Neural crest cell (in vitro differentiated cells): ENCODE results near the gene ZBTB8A. TPM values are rescaled to one million over a fixed set of nuclear protein-coding genes. Genes with fewer than 3 reads are reported as not detected.

ENCODE experiments used
- DNase-seq: peaks from one replicate; pipeline ENCODE4 v3.0.0; 2021; ENCODE audit warnings: low read depth, mixed read lengths, low spot score
- H3K27ac Mint-ChIP-seq: one replicate; pipeline ENCODE4 v1.8.0; 2021; ENCODE audit warnings: mild to moderate bottlenecking, mixed read lengths; ENCODE audit not compliant: unreplicated experiment
- H3K27me3 Mint-ChIP-seq: 2 replicates; pipeline ENCODE4 v1.8.0; 2021; ENCODE audit warnings: low read depth, mild to moderate bottlenecking, mixed read lengths
- H3K36me3 Mint-ChIP-seq: 2 replicates; pipeline ENCODE4 v1.8.0; 2021; ENCODE audit warnings: low read depth, mild to moderate bottlenecking, mixed read lengths
- H3K4me1 Mint-ChIP-seq: 2 replicates; pipeline ENCODE4 v1.8.0; 2021; ENCODE audit warnings: mixed read lengths
- H3K4me3 Mint-ChIP-seq: one replicate; pipeline ENCODE4 v1.8.0; 2021; ENCODE audit warnings: mild to moderate bottlenecking, mixed read lengths
- H3K9me3 Mint-ChIP-seq: 2 replicates; pipeline ENCODE4 v1.8.0; 2021; ENCODE audit warnings: mixed read lengths
- CTCF ChIP-seq: fragments of 200-600 bp; sonication (generic); conservative IDR thresholded peaks from 2 replicates; pipeline ENCODE4 v1.5.0; 2021; ENCODE audit warnings: antibody characterized with exemption, mild to moderate bottlenecking
- total RNA-seq: library from RNA; stranded (reverse); gene quantifications from 2 replicates; pipeline ENCODE4 v1.2.1, GENCODE V29; 2021

ZBTB8A gene
- total RNA-seq, 1 donor from 2014 or later = 10.1 TPM

- peak overlapping the region; percentile 27 for H3K4me3 Mint-ChIP-seq
- no peaks in the 10 kb centered on the region for H3K9me3 Mint-ChIP-seq
- peaks cover 12% of the 10 kb centered on the region for H3K4me1 Mint-ChIP-seq
- no peak overlapping the region for H3K27ac Mint-ChIP-seq
- H3K27me3 Mint-ChIP-seq = no peaks in the 10 kb centered on the region
- no peaks in the 10 kb centered on the region for H3K36me3 Mint-ChIP-seq
- no peak for TF ChIP-seq CTCF
- DNase-seq = no peak
Measured at GRCh38 chr1:32503153-32503552, 36.1 kb upstream of the ZBTB8A start.

GRCh38 chr1:32507021-32507420 is 32.2 kb upstream of the ZBTB8A start:
- no peak overlapping the region for H3K27ac Mint-ChIP-seq
- H3K4me1 Mint-ChIP-seq = peaks cover 1% of the 10 kb centered on the region
- DNase-seq = no peak
- no peaks in the 10 kb centered on the region for H3K36me3 Mint-ChIP-seq
- no peak overlapping the region for H3K4me3 Mint-ChIP-seq
- H3K27me3 Mint-ChIP-seq = no peaks in the 10 kb centered on the region
- H3K9me3 Mint-ChIP-seq = no peaks in the 10 kb centered on the region
- no peak for TF ChIP-seq CTCF

DNA sequence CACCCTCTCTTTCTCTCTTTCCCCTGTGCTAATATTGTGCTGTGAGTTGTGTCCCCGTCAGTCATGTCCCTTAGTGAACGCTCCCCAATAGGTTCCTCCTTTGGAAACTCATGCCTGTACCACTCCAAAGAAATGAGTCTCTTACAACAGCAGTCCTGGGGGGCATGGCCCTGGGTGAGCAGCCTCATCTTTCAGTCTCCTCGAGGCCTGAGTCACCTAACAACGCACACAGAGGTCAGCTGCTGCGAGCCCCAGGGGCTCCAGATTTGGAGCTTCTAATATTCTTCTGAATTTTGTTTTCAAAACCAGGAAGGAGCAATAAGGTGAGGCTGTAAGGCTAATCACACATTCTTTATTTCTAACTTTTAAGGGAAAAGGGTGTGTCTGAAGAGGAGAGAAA is 30.5 kb upstream of the ZBTB8A start:
- no peak for DNase-seq
- no peak for TF ChIP-seq CTCF
- H3K27me3 Mint-ChIP-seq = no peaks in the 10 kb centered on the region
- no peaks in the 10 kb centered on the region for H3K9me3 Mint-ChIP-seq
- H3K4me3 Mint-ChIP-seq = no peak overlapping the region
- H3K4me1 Mint-ChIP-seq = no peaks in the 10 kb centered on the region
- H3K36me3 Mint-ChIP-seq = no peaks in the 10 kb centered on the region
- H3K27ac Mint-ChIP-seq = no peak overlapping the region

DNA sequence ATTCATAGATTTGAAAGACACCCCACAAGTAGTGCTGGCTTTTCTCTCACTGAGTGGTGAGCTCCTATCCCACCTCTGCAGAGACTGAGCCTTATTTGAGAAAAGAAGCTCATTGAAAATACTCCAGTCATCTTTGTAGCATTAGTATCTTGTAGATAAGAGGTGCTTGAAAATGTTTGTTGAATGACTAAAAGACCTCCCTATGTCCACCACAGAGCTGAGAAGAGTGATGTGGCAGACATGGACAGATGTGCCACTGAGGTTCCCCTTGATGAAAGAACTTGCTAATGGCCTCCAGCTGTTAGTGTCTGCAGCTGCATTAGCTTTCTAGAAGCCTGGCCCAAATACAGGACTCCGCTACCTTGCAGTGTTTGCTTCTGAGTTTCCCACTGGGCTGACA is 29.3 kb upstream of the ZBTB8A start:
- Mint-ChIP-seq H3K27me3 (no peaks in the 10 kb centered on the region), H3K4me3 (no peak overlapping the region), H3K9me3 (no peaks in the 10 kb centered on the region), H3K36me3 (no peaks in the 10 kb centered on the region), H3K27ac (no peak overlapping the region), H3K4me1 (no peaks in the 10 kb centered on the region)
- DNase-seq = no peak
- TF ChIP-seq CTCF = no peak

DNA sequence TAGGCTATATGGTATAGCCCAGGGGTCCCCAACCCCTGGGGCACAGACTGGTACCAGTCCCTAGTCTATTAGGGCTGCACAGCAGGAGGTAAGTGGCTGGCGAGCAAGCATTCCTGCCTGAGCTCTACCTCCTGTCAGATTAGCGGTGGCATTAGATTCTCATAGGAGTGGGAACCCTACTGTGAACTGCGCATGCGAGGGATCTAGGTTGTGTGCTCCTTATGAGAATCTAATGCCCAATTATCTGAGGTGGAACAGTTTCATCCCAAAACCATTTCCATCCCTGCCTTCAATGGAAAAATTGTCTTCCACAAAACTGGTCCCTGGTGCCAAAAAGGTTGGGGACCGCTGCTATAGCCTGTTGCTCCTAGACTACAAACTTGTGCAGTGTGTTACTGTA is 22.8 kb upstream of the ZBTB8A start:
- no peak for TF ChIP-seq CTCF
- peaks cover 9% of the 10 kb centered on the region for H3K4me1 Mint-ChIP-seq
- H3K27ac Mint-ChIP-seq = no peak overlapping the region
- H3K4me3 Mint-ChIP-seq = no peak overlapping the region
- no peaks in the 10 kb centered on the region for H3K27me3 Mint-ChIP-seq
- no peaks in the 10 kb centered on the region for H3K9me3 Mint-ChIP-seq
- no peaks in the 10 kb centered on the region for H3K36me3 Mint-ChIP-seq
- DNase-seq = no peak

GRCh38 chr1:32518976-32519375 is 20.3 kb upstream of the ZBTB8A start:
- Mint-ChIP-seq H3K27me3 (no peaks in the 10 kb centered on the region), H3K9me3 (no peaks in the 10 kb centered on the region), H3K4me3 (no peak overlapping the region), H3K4me1 (peaks cover 14% of the 10 kb centered on the region), H3K36me3 (no peaks in the 10 kb centered on the region), H3K27ac (no peak overlapping the region)
- no peak for TF ChIP-seq CTCF
- DNase-seq = no peak
